Osteocyte (in vitro differentiated cells): ENCODE measurements around the gene RFX2. TPM values are rescaled to one million over a fixed set of nuclear protein-coding genes. Genes with fewer than 3 reads are reported as not detected.

ENCODE experiments used
- DNase-seq: peaks from one replicate; pipeline ENCODE4 v3.0.0; 2021; ENCODE audit warnings: mixed read lengths; ENCODE audit not compliant: unreplicated experiment; ENCODE audit errors: extremely low spot score
- H3K27ac Mint-ChIP-seq: one replicate; pipeline ENCODE4 v1.8.0; 2021; ENCODE audit warnings: mild to moderate bottlenecking, mixed read lengths; ENCODE audit not compliant: unreplicated experiment
- H3K27me3 Mint-ChIP-seq: one replicate; pipeline ENCODE4 v1.8.0; 2021; ENCODE audit warnings: mixed read lengths; ENCODE audit not compliant: unreplicated experiment
- H3K36me3 Mint-ChIP-seq: one replicate; pipeline ENCODE4 v1.8.0; 2021; ENCODE audit warnings: mixed read lengths; ENCODE audit not compliant: unreplicated experiment
- H3K4me1 Mint-ChIP-seq: one replicate; pipeline ENCODE4 v1.8.0; 2021; ENCODE audit warnings: mixed read lengths; ENCODE audit not compliant: unreplicated experiment
- H3K4me3 Mint-ChIP-seq: one replicate; pipeline ENCODE4 v1.8.0; 2021; ENCODE audit warnings: mild to moderate bottlenecking, moderate library complexity, mixed read lengths; ENCODE audit not compliant: unreplicated experiment
- H3K9me3 Mint-ChIP-seq: one replicate; pipeline ENCODE4 v1.8.0; 2021; ENCODE audit warnings: mixed read lengths; ENCODE audit not compliant: unreplicated experiment
- CTCF ChIP-seq: fragments of 200-600 bp; sonication (generic); IDR thresholded peaks from 2 replicates; pipeline ENCODE4 v1.5.0; 2021; ENCODE audit warnings: antibody characterized with exemption, mild to moderate bottlenecking, moderate library complexity
- total RNA-seq: library from RNA; stranded (reverse); gene quantifications from 2 replicates; pipeline ENCODE4 v1.2.1, GENCODE V29; 2021

The RFX2 gene
- total RNA-seq, 1 donor from 2014 or later: 5.3 TPM

GRCh38 chr19:6061376-6062130 lies 48.7 kb downstream of the RFX2 start:
- Mint-ChIP-seq H3K9me3 (no peaks in the 10 kb centered on the region), H3K27ac (no peak overlapping the region), H3K4me1 (peaks cover 24% of the 10 kb centered on the region), H3K4me3 (no peak overlapping the region), H3K36me3 (no peaks in the 10 kb centered on the region), H3K27me3 (no peaks in the 10 kb centered on the region)
- DNase-seq: peak; percentile 63
- TF ChIP-seq CTCF: no peak

GRCh38 chr19:6060600-6061375 lies 49.5 kb downstream of the RFX2 start:
- no peak for TF ChIP-seq CTCF
- Mint-ChIP-seq H3K4me1 (peaks cover 17% of the 10 kb centered on the region), H3K4me3 (no peak overlapping the region), H3K9me3 (no peaks in the 10 kb centered on the region), H3K36me3 (no peaks in the 10 kb centered on the region), H3K27ac (peak overlapping the region; percentile 15), H3K27me3 (no peaks in the 10 kb centered on the region)
- DNase-seq: peak; percentile 80

GRCh38 chr19:6059988-6060599 lies 50.2 kb downstream of the RFX2 start:
- Mint-ChIP-seq H3K9me3 (no peaks in the 10 kb centered on the region), H3K27ac (no peak overlapping the region), H3K4me1 (peaks cover 15% of the 10 kb centered on the region), H3K36me3 (no peaks in the 10 kb centered on the region), H3K4me3 (no peak overlapping the region), H3K27me3 (no peaks in the 10 kb centered on the region)
- no peak for TF ChIP-seq CTCF
- DNase-seq: peak; percentile 73

GRCh38 chr19:6059396-6059947 lies 50.8 kb downstream of the RFX2 start:
- no peak overlapping the region for H3K4me3 Mint-ChIP-seq
- no peak for TF ChIP-seq CTCF
- DNase-seq: peak; percentile 13
- H3K27ac Mint-ChIP-seq: no peak overlapping the region
- no peaks in the 10 kb centered on the region for H3K36me3 Mint-ChIP-seq
- peaks cover 15% of the 10 kb centered on the region for H3K4me1 Mint-ChIP-seq
- no peaks in the 10 kb centered on the region for H3K27me3 Mint-ChIP-seq
- H3K9me3 Mint-ChIP-seq: no peaks in the 10 kb centered on the region
